ENCODE data around the gene UBE2B.

DNA sequence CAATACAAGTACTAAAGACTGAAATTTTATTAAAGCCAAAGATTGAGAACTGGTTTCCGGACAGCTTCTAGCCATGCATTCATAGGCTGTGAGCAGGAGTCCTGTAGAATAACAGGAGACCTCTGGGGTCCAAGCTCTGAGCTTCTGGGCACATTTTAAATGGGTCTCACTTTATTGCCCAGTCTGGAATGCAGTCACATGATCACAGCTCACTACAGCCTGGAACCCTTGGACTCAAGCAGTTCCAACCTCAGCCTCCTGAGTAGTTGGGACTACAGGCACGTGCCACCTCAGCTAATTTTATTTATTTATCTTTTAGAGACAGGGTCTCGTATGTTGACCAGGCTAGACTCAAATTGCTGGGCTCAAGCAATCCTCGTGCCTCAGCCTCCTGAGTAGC lies 24.9 kb downstream of the UBE2B start:
- TF ChIP-seq CTCF (conservative IDR thresholded peaks at IDR 0.05; ENCODE audit: low read length): no peak
- TF ChIP-seq EZH2phosphoT487 (IDR thresholded peaks at IDR 0.05; ENCODE audit: borderline replicate concordance, low read depth, low read length): no peak
